ELF-1 (cell line): ENCODE measurements around the gene SEPTIN6.

Source experiments
- DNase-seq: peaks from one replicate; pipeline ENCODE4 v3.0.0-alpha.2; 2016; ENCODE audit warnings: low read depth, low spot score

The SEPTIN6 gene

GRCh38 chrX:119693040-119693995, at the start of gene SEPTIN6:
TSS of gene SEPTIN6 (minus strand) at chrX:119693168. CDS start at chrX:119693105, 63 bp downstream.
- peak; percentile 90 for DNase-seq

DNA sequence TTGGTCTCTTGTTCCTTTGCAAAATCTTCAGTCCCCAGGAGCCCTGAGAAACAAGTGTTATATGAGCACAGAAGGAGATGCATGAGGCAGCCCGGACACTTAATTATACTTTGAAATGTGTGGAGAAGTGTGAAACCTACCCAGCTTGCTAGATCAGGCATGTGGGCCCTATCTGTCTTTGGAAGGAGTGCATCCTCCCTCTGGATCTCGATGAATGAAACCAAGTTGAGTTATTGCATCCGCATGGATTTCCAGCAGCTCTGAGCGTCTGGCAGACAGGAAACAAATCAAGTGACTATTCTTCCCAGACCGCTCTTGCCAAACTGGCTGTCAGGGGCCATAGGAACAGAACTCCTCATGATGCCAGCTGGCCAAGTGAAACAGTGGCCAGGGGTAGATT, 45.8 kb upstream of the SEPTIN6 start:
- no peak for DNase-seq

GRCh38 chrX:119736206-119736764, 43.3 kb upstream of the SEPTIN6 start:
- DNase-seq: no peak

- DNase-seq: no peak
Observed at GRCh38 chrX:119735467-119735866, 42.5 kb upstream of the SEPTIN6 start.

DNA sequence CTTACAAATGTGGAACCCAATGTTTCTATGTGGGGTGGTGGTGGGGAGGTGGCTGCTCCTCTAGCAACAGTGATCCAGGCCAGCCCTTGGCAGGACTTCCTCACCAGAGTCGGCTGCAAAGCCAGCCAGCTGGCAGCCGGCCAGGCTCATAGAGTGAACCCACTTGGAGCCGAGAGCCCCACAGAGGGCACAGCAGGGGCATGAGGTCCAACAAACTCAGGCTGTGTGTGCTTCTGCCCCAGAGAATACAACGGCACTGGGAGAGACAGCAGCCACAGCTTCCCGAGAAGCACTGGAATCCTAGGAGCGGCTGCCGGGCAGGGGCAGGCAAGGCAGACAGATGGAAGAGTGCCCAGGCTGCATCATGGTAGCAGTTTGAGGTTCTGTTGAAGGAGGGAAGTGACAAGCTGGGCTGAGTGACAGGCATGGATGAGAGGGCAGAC, 42.0 kb upstream of the SEPTIN6 start:
- DNase-seq: no peak

DNA sequence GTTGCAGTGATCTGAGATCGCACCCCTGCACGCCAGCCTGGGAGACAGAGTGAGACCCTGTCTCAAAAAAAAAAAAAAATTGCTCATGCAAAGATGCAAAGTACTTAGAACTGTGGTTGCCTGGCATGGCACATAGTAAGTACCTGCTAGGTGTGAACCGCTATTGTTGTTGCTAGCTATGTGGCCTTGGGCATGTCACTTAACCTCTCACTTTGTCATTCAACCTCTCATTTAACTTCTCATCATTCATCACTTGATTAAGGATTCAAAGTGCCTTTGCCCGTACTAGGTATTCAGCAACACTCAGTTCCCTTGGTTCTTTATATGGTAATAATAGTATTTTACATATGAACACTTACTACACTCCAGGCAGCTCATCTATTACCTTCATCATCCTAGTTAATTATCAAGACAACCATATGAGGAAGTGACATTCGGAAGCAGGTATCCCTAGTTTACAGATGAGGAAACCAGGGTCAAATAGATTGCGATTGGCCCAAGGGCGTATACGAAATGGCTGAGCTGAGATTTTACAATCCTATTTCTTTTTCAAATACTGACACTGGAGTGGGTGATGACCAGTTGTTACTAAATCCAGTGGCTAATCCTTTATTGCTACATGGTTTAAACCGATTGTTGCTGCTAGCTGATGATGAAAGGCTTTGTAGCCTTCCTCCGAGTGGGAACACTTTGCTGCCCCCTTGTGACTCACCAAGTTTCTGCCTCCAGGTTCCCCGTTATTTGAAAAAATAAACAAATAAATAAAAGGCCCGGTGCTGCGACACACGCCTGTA, 36.6 kb upstream of the SEPTIN6 start:
- peak; percentile 89 for DNase-seq

DNA sequence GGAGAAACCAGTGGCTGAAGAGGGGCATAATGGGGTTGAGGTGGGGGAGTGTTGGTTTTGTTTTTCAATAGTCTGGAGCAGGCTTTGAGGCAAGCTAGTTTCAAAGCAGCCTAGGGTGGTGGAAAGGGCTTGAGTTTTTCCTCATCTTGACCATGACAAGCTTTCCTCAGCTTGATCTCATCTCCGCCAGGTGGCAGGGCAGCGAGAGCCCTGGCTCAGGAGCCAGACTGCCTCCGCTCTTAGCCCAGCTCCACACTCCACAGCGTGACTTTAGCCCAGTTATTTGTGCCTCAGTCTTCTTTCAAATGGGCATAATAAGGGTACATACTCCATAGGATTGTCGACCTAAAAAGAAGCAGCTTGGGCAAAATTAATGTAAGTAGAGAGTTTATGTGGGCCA, 35.5 kb upstream of the SEPTIN6 start:
- DNase-seq: peak; percentile 68

DNA sequence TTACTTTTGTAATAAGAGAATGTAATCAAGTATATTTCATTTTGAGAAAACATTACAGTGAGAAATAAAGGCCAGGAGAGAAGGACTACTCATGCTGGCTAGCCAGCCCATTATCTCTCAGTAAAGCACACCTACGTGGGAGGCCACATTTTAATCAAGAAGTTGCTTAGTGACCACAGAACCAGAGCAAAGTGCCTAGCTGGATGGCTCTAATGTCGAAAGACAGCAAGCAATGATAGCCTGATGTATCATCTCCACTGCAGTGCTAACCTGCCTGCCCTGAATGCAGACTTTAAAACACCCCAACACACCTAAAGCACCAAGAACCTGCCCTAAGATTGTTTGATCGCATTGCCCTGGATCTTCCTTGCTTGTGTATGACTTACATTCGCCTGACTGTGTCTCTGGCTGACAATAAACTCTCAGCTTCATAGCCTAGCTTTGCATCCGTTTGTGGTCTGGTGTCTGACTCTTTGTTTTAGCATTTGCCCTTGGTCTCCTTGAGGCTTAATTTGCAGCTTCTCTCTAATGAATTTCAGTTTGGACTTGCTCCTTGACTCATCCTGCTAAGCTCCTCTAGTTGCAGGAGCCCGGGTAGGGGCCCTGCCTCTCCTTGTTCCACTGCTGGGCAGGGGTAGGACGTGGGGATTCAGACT, 34.1 kb upstream of the SEPTIN6 start:
- no peak for DNase-seq

- DNase-seq: no peak
Observed at GRCh38 chrX:119721926-119722325, 29.0 kb upstream of the SEPTIN6 start.

- no peak for DNase-seq
Observed at GRCh38 chrX:119721487-119721886, 28.5 kb upstream of the SEPTIN6 start.

- no peak for DNase-seq
Observed at GRCh38 chrX:119709630-119710029, 16.7 kb upstream of the SEPTIN6 start.

DNA sequence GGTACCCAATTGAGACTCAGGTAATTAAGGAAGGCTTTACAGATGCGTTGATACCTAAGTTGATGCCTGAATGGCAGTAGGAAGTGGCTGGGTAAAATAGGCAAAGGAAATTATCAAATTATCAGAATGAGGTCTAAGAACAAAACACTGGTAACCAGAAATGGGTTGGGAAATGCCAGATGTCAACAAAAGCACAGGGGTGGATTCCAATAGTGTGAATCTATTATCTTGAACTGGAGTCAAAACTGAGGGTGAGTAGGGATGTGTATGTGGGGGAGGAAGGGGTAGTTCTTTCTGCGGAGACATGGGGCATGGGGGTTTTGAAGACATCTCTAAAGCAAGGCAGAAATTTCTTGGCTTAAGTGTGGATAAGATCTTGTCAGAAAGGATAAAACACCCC, 16.0 kb upstream of the SEPTIN6 start:
- no peak for DNase-seq

DNA sequence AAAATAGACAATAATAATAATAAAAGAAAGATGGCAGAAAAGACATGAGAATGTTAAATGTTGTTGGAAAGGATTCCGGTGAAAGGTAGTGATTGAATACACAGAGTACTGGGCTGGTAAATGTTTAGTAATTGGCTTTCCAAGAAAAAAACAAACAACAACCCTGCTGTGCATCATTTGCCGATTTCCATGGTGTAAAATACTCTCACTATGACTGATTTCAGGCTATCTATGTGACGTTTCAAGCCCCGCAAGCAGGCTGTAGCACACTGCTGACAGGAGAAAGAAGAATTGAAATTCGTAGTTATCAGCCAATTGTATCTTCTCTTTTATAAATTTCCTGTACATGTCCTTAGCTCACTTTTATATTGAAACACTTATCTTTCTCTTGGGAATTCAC, 13.6 kb upstream of the SEPTIN6 start:
- DNase-seq: no peak

DNA sequence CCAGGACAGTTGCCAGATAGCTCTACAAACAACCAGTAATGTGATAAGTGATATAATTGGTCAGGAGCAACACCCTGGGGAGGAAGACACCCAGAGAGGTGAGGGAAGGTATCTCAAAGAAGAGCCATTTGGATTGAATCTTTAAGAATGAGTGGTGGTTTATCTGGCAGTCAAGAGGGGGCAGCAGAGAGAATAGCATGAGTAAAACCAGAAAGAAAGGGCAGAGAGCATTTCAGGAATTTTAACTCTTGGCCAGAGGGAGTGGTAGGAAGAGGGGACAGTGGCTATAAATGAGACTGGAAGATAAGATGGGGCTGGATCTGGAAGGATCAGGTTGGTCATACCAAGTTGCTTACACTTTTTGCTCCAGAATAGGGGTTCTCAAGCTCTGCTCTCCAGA, 5.9 kb upstream of the SEPTIN6 start:
- DNase-seq: peak; percentile 75

DNA sequence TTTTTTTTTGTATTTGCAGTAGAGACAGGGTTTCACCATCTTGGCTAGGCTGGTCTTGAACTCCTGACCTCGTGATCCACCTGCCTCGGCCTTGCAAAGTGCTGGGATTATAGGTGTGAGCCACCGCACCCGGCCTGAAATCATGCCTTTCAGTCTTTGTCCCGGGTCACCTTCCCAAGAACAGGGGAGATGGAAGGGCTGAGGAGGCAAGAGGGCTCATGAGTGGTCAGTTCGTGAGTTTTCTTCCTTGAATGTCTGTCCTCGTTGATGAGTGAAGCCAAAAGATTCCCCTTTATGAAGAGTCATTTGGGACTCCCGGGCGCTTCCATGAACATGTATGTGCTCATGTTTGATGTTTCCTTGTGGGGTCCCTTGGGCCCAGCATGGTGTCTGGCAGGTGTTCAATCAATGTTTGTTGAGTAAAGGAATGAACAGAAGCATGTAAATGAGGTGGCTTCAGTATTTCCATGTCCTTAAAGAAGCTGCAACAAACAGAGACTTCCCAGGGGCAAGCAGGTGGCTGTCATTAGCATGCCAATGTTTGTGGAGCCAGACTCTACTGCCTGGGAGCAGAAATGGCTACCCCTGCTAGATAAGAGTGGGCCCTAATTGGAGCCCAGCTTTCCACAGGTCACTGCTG, 3.4 kb upstream of the SEPTIN6 start:
- peak; percentile 42 for DNase-seq

DNA sequence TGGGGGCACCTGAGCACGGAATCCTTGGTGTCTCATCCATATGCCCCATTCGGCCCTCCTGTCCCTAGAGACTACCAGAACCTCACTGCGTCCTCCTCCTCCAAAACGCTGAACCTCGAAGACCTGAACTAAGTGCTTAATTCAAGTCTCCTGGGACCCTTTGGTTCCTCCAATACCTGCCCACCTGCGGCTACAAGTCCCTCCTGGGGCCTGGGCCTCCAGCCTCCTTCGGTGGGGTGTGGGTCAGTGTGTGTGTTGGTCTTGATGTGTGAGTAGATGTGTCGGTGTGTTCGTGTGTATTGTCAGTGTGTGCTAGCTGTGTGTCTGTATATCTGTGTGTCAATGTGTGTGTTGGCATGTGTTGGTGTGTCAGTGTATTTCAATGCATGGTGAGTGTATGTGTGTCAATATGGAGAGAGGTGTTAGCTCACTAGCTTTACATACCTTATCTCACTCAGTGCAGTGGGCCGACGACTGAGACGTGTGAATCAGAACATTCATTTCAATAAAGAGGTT, 2.6 kb upstream of the SEPTIN6 start:
- DNase-seq: no peak

DNA sequence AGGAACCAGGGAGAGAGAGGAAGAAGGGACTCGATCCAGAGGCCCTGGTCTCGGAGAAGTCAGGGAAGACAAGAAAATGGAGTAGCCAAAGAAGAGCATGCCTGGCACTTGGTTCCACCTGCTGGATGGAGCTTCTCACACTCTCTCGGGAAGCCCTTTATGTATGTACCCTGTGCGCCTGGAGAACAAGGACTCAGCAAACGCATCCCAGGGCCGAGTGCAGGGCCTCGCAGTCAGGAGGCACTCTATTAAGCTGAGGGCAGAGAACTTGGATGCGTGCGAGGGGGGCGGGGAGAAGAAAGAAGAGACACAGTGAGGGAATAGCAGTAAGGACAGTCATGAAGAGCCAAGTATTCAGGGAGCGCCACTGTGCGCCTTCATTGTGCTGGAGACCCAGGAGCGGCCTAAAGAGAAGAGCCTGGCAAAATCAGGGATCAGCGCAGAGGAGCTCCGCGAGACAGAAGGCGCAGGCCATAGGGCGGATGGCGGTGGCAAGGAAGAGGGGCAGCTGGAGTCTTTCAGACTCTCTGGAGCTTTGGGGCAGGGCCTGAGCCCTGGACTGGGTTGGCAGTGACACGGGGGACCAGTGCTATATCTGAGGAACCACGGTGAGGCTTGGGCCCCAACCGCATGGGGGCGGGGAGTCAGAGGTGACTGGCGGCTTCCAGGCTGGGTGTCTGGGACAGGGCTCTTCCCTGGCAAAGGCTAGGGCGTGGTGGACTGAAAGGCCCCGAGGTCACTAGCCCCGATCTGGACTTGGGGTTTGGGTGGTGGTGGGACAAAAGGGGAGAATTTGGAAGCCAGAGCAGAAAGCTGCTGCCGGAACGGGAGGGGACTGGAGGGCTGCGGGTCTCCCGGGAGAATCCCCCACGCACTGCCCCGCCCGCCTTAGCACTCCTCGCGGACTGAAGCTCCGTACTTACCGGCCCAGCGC, 1.9 kb upstream of the SEPTIN6 start:
- DNase-seq: peak; percentile 76

DNA sequence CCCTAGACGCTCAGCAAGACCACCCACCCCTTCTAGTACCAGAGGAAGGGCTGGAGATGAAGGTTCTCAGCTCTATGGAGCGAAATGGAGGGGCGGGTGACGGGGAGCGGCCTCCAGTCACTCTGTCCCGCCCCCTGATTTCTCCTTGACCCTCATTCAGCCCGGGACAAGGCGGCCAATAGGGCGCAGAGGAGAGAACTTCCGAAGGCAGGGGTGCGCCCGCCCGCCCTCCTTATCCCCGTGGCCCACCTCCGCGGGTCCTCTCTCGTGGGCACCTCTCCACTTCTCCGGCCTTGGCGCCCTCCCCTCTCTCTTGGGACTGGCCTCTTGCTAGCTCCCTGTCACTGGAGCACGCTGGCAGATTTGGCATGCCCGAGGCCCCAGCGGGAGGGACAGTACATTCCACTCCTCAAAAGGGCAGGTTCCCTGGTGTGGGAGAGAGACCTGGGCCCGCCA, 1.1 kb upstream of the SEPTIN6 start:
- DNase-seq: peak; percentile 60

- peak; percentile 69 for DNase-seq
Observed at GRCh38 chrX:119692191-119693039, 553 bp downstream of the SEPTIN6 start.
